IPS DF 4.7 (cell line): ENCODE data around the gene PTH1R.

Experiments used
- DNase-seq: peaks from one replicate; pipeline ENCODE4 v3.0.0-alpha.2; 2013; ENCODE audit warnings: low spot score; ENCODE audit errors: extremely low read depth

The PTH1R gene

GRCh38 chr3:46863261-46863782 lies 14.2 kb upstream of the PTH1R start, which contains the start of gene MYL3:
Gene MYL3, minus strand, starts transcription at chr3:46863444. Its CDS starts 54 bp downstream, at chr3:46863390.
- no peak for DNase-seq

- no peak for DNase-seq
These were observed 13.2 kb upstream of the PTH1R start for GRCh38 chr3:46864061-46864881.

GRCh38 chr3:46865031-46865507 lies 12.5 kb upstream of the PTH1R start:
- DNase-seq = no peak

- no peak for DNase-seq
These were observed 12.0 kb upstream of the PTH1R start for GRCh38 chr3:46865546-46865945.

GRCh38 chr3:46866032-46866595 lies 11.4 kb upstream of the PTH1R start:
- no peak for DNase-seq

GRCh38 chr3:46866720-46867549 lies 10.6 kb upstream of the PTH1R start:
- no peak for DNase-seq

GRCh38 chr3:46867550-46867898 lies 10.0 kb upstream of the PTH1R start:
- DNase-seq = no peak

GRCh38 chr3:46868287-46868686 lies 9.2 kb upstream of the PTH1R start:
- no peak for DNase-seq

- DNase-seq = no peak
These were observed 8.6 kb upstream of the PTH1R start for GRCh38 chr3:46868948-46869347.

- DNase-seq = no peak
These were observed 8.1 kb upstream of the PTH1R start for GRCh38 chr3:46869440-46869839.

GRCh38 chr3:46870651-46871050 lies 6.9 kb upstream of the PTH1R start:
- no peak for DNase-seq

GRCh38 chr3:46871222-46871621 lies 6.3 kb upstream of the PTH1R start:
- DNase-seq = no peak

- no peak for DNase-seq
These were observed 4.0 kb upstream of the PTH1R start for GRCh38 chr3:46873521-46873920.

GRCh38 chr3:46874430-46874829 lies 3.1 kb upstream of the PTH1R start:
- DNase-seq = no peak

- DNase-seq = no peak
These were observed 2.0 kb upstream of the PTH1R start for GRCh38 chr3:46875560-46875959.

GRCh38 chr3:46876313-46877300 lies 914 bp upstream of the PTH1R start:
- DNase-seq = no peak

- DNase-seq = no peak
These were observed 1.4 kb downstream of the PTH1R start for GRCh38 chr3:46878781-46879436.

GRCh38 chr3:46880884-46881595 lies 3.5 kb downstream of the PTH1R start:
- no peak for DNase-seq

- DNase-seq = no peak
These were observed 4.3 kb downstream of the PTH1R start for GRCh38 chr3:46881596-46882376.
